ENCODE data around the gene CCR4. TPM values are rescaled to one million over a fixed set of nuclear protein-coding genes. Genes with fewer than 3 reads are reported as not detected.

The CCR4 gene
- total RNA-seq, 1 experiment from 2014 or later = 0.10 TPM

- in situ Hi-C loops (cut with HindIII; ENCODE audit: low pct_unique_long_range_greater_than_20kb, low sequenced_read_pairs) = no loop called here
- H3K4me3 ChIP-seq (ENCODE audit: low read depth in 2 of 2, low read length in 2 of 2) = no peak overlapping the region
- H3K4me1 ChIP-seq (ENCODE audit: control insufficient read depth, insufficient read depth, low read length) = no peaks in the 10 kb centered on the region
- no peaks in the 10 kb centered on the region for H3K9me3 ChIP-seq (ENCODE audit: control insufficient read depth, insufficient read depth, low read depth, low read length)
- H3K27ac ChIP-seq (ENCODE audit: low read length) = no peak overlapping the region
- H3K27me3 ChIP-seq (ENCODE audit: control insufficient read depth, insufficient read depth, low read length) = no peaks in the 10 kb centered on the region
- CTCF ChIA-PET = no interaction called here
- DNase-seq (ENCODE audit: low read depth, low spot score) = no peak
- H3K36me3 ChIP-seq (ENCODE audit: control insufficient read depth, insufficient read depth, low read length) = no peaks in the 10 kb centered on the region
- no TSS peak for BruUV-seq (replicated peaks)
- intact Hi-C loops (cut with micrococcal nuclease; ENCODE audit: unreplicated experiment) = no loop called here
- POLR2A ChIA-PET = no interaction called here
- no peak for ATAC-seq
- no peak for TF ChIP-seq SIN3A (IDR thresholded peaks at IDR 0.05; ENCODE audit: borderline replicate concordance, insufficient read depth, low read depth, low read length)
- TF ChIP-seq, protein P1, sequence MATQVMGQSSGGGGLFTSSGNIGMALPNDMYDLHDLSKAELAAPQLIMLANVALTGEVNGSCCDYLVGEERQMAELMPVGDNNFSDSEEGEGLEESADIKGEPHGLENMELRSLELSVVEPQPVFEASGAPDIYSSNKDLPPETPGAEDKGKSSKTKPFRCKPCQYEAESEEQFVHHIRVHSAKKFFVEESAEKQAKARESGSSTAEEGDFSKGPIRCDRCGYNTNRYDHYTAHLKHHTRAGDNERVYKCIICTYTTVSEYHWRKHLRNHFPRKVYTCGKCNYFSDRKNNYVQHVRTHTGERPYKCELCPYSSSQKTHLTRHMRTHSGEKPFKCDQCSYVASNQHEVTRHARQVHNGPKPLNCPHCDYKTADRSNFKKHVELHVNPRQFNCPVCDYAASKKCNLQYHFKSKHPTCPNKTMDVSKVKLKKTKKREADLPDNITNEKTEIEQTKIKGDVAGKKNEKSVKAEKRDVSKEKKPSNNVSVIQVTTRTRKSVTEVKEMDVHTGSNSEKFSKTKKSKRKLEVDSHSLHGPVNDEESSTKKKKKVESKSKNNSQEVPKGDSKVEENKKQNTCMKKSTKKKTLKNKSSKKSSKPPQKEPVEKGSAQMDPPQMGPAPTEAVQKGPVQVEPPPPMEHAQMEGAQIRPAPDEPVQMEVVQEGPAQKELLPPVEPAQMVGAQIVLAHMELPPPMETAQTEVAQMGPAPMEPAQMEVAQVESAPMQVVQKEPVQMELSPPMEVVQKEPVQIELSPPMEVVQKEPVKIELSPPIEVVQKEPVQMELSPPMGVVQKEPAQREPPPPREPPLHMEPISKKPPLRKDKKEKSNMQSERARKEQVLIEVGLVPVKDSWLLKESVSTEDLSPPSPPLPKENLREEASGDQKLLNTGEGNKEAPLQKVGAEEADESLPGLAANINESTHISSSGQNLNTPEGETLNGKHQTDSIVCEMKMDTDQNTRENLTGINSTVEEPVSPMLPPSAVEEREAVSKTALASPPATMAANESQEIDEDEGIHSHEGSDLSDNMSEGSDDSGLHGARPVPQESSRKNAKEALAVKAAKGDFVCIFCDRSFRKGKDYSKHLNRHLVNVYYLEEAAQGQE (IDR thresholded peaks at IDR 0.05; ENCODE audit: insufficient read depth in 1 of 2, low read depth in 2 of 2, low read length in 1 of 2) = no peak
- TF ChIP-seq, protein P2, sequence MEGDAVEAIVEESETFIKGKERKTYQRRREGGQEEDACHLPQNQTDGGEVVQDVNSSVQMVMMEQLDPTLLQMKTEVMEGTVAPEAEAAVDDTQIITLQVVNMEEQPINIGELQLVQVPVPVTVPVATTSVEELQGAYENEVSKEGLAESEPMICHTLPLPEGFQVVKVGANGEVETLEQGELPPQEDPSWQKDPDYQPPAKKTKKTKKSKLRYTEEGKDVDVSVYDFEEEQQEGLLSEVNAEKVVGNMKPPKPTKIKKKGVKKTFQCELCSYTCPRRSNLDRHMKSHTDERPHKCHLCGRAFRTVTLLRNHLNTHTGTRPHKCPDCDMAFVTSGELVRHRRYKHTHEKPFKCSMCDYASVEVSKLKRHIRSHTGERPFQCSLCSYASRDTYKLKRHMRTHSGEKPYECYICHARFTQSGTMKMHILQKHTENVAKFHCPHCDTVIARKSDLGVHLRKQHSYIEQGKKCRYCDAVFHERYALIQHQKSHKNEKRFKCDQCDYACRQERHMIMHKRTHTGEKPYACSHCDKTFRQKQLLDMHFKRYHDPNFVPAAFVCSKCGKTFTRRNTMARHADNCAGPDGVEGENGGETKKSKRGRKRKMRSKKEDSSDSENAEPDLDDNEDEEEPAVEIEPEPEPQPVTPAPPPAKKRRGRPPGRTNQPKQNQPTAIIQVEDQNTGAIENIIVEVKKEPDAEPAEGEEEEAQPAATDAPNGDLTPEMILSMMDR (IDR thresholded peaks at IDR 0.05) = no peak
- no peak for TF ChIP-seq TCF7L2 (IDR thresholded peaks at IDR 0.05; ENCODE audit: low read depth, low read length)
- TF ChIP-seq POLR2AphosphoS5 (IDR thresholded peaks at IDR 0.05; ENCODE audit: low read depth, low read length) = no peak
Observed at GRCh38 chr3:32975891-32976595, 24.6 kb downstream of the CCR4 start.

GRCh38 chr3:32977861-32978260 is 26.4 kb downstream of the CCR4 start:
- Histone ChIP-seq H3K4me3 (ENCODE audit: low read depth in 2 of 2, low read length in 2 of 2) (no peak overlapping the region), H3K4me1 (ENCODE audit: control insufficient read depth, insufficient read depth, low read length) (no peaks in the 10 kb centered on the region), H3K36me3 (ENCODE audit: control insufficient read depth, insufficient read depth, low read length) (no peaks in the 10 kb centered on the region), H3K9me3 (ENCODE audit: control insufficient read depth, insufficient read depth, low read depth, low read length) (no peaks in the 10 kb centered on the region), H3K27me3 (ENCODE audit: control insufficient read depth, insufficient read depth, low read length) (no peaks in the 10 kb centered on the region; the same call in 1 of the 2 replicates), H3K27ac (ENCODE audit: low read length) (no peak overlapping the region)
- ChIA-PET CTCF (no interaction called here), POLR2A (no interaction called here)
- no peak for DNase-seq (ENCODE audit: low read depth, low spot score)
- in situ Hi-C loops (cut with HindIII; ENCODE audit: low pct_unique_long_range_greater_than_20kb, low sequenced_read_pairs) = no loop called here
- ATAC-seq = no peak
- intact Hi-C loops (cut with micrococcal nuclease; ENCODE audit: unreplicated experiment) = no loop called here
- BruUV-seq (replicated peaks) = no TSS peak
- TF ChIP-seq, protein P1 (IDR thresholded peaks at IDR 0.05; ENCODE audit: insufficient read depth in 1 of 2, low read depth in 2 of 2, low read length in 1 of 2) = no peak
- TF ChIP-seq POLR2AphosphoS5 (IDR thresholded peaks at IDR 0.05; ENCODE audit: low read depth, low read length) = no peak
- TF ChIP-seq SIN3A (IDR thresholded peaks at IDR 0.05; ENCODE audit: borderline replicate concordance, insufficient read depth, low read depth, low read length) = no peak
- TF ChIP-seq, protein P2 (IDR thresholded peaks at IDR 0.05) = no peak
- no peak for TF ChIP-seq TCF7L2 (IDR thresholded peaks at IDR 0.05; ENCODE audit: low read depth, low read length)
